Islet of Langerhans (tissue), 1 donor: ENCODE measurements around the gene ISLR2.
"Not testable (repeated sequence)": the region's sequence is repeated elsewhere in the genome, so short reads cannot be mapped to it uniquely, and the experiment has no call there.

Experiments
- FAIRE-seq: peaks from one replicate; lab custom pipeline; 2011; peaks lifted over from hg19 to GRCh38; lab: Jason Lieb, UNC

Gene ISLR2

GRCh38 chr15:74157868-74158827, 27.8 kb downstream of the ISLR2 start:
- FAIRE-seq, result no peak

GRCh38 chr15:74158855-74159650, 28.7 kb downstream of the ISLR2 start:
- no peak for FAIRE-seq

- no peak for FAIRE-seq
These were observed 29.4 kb downstream of the ISLR2 start for GRCh38 chr15:74159773-74160172.

GRCh38 chr15:74160390-74160789, 30.0 kb downstream of the ISLR2 start:
- not testable (repeated sequence) for FAIRE-seq

GRCh38 chr15:74162195-74162536, 31.8 kb downstream of the ISLR2 start:
- not testable (repeated sequence) for FAIRE-seq

- FAIRE-seq, result no peak
These were observed 35.1 kb downstream of the ISLR2 start for GRCh38 chr15:74165461-74165860.

GRCh38 chr15:74167891-74168331, 37.5 kb downstream of the ISLR2 start:
- no peak for FAIRE-seq

GRCh38 chr15:74168711-74169126, 38.3 kb downstream of the ISLR2 start:
- no peak for FAIRE-seq

GRCh38 chr15:74170071-74170844, 39.9 kb downstream of the ISLR2 start:
- FAIRE-seq, result no peak

GRCh38 chr15:74170875-74171578, 40.6 kb downstream of the ISLR2 start:
- no peak for FAIRE-seq

GRCh38 chr15:74171965-74172541, 41.7 kb downstream of the ISLR2 start:
- no peak for FAIRE-seq

- no peak for FAIRE-seq
These were observed 42.5 kb downstream of the ISLR2 start for GRCh38 chr15:74172701-74173379.

GRCh38 chr15:74173380-74174218, 43.2 kb downstream of the ISLR2 start, which contains the start of gene ISLR:
ISLR (plus strand) TSS chr15:74173710; CDS start chr15:74174859, 1,149 bp downstream.
- no peak for FAIRE-seq

GRCh38 chr15:74174219-74174957, 44.0 kb downstream of the ISLR2 start:
- no peak for FAIRE-seq

GRCh38 chr15:74174958-74175253, 44.5 kb downstream of the ISLR2 start:
- no peak for FAIRE-seq

GRCh38 chr15:74175271-74176191, 45.1 kb downstream of the ISLR2 start:
- FAIRE-seq, result no peak

- FAIRE-seq, result no peak
These were observed 46.2 kb downstream of the ISLR2 start for GRCh38 chr15:74176262-74177214.
